T47D (cell line): ENCODE results near the gene SNCAIP.
"Not testable (repeated sequence)": the region's sequence is repeated elsewhere in the genome, so short reads cannot be mapped to it uniquely, and the experiment has no call there.

Source experiments
- DNase-seq, 2 experiments: peaks; one replicate each; pipeline versions ENCODE4 v3.0.0 to v3.0.0-alpha.2; 2011 to 2012; ENCODE audit warnings: low read depth in 1 of 2, low spot score in 1 of 2
- JUND ChIP-seq: IDR thresholded peaks from 2 replicates; pipeline ENCODE4 v1.6.1; 2012; ENCODE audit warnings: low read depth
- in situ Hi-C: cut with HindIII; loops from 2 replicates; pipeline ENCODE4 v1.10.0; 2016; ENCODE audit warnings: low sequenced_read_pairs, low pct_unique_long_range_greater_than_20kb

SNCAIP gene

DNA sequence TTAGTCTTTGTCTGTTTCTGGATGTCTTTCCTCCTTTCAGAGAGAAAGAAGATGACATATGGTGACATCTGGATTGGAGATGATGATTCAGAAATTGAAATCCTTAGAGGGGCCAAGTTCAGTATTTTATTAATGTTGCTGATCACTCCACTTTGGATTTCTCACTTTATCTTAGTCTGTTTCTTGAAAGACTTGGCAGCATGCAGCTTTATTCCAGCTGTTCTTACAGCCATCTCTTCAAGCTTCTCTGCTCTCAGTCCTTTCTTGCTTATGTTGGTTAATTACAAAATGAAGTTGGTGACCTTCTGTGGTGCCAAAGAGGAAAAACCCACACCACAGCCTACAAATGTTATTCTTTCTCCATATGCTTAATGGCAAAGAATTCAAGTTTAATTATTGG, 62.1 kb downstream of the SNCAIP start:
- DNase-seq = no peak
- in situ Hi-C loops = no loop called here
- no peak for TF ChIP-seq JUND

- no peak for TF ChIP-seq JUND
- no peak for DNase-seq
- in situ Hi-C loops = no loop called here
These were observed 63.8 kb downstream of the SNCAIP start for GRCh38 chr5:122375801-122376200.

GRCh38 chr5:122376250-122376649, 64.2 kb downstream of the SNCAIP start:
- in situ Hi-C loops = no loop called here

DNA sequence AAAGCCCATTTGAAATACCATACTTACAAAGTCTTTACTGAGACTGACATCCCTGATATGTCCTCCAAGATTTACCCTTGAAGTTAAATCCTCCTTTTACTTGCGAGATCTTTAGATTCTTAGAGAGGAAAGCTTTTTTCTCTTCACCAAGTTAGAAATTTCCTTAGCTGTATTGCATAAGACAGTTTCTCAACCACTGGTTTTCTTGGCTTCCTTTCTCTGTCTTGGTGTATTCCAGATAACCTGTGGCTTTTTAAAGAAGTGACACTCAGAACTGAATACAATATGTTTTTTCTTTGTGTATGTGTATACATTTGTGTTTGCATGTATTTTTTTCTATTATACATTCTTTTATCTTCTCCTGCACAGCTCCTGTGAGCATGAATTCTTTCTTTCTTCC, 65.0 kb downstream of the SNCAIP start:
- no peak for TF ChIP-seq JUND
- in situ Hi-C loops = no loop called here
- no peak for DNase-seq

More at GRCh38 chr5:122376250-122376649, 64.2 kb downstream of the SNCAIP start:
- TF ChIP-seq JUND = no peak
- no peak for DNase-seq

- DNase-seq, in situ Hi-C loops: not testable (repeated sequence)
These were observed 70.9 kb downstream of the SNCAIP start for GRCh38 chr5:122382938-122383337.

DNA sequence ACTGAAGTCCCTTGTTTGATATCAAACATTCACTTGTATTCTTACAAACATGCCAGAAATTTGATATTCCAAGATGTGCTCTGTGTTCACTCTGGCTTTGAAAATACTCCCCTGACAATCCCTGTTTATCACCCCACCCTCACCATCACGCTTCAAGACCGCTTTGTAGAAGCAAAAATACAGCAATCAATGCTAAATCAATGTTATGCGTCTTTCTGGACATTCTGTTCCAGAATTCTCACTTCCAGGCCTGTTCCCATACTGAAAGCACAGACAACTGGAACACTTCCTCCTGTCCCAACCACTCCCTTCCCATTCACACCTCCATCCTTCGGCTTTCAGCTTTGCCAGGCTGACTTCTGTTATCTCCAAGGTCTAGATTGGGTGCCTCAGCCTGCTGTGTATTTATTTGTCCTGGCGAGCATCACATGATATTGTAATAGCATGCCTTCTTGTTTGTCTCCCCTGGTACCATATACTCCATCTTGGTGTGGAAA, 72.8 kb downstream of the SNCAIP start:
- in situ Hi-C loops = no loop called here
- no peak for TF ChIP-seq JUND
- no peak for DNase-seq

DNA sequence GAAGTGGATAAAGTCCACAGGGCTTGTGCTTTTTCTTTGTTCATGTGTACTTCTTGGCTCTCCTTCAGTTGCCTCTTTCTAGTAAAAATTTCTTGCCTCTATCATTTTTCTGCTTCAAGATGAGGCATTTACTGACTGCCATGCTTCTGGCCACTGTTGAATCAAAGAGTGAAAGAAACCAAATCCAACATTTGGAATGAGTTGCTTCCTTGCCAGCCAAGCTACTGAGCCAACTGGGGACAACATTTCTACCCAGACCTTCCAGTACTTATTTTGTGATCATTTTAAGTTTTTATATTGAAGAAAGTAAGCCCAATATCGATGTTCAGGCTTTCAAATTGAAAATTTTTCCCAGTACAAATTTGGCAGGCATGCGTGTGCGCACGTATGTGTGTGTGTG, 73.2 kb downstream of the SNCAIP start:
- no peak for TF ChIP-seq JUND
- in situ Hi-C loops = no loop called here
- no peak for DNase-seq

DNA sequence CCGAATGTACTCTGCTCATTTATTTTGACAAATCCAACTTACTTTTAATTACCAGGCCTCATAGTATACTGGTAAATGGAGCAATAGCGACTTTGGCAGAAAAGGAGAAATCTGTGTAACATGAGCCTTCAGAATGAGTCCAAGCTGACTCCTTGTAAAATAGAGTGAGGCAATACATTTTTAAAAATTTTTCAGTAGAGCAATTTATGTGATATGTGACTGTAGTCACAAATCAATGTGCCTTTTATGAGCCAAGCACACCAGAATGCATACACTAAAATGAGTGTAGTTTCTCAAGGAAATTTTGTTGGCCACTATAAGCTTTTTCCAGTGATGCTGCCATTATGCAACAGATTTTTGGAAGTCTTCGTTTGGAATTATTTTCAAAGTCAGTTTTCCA, 73.8 kb downstream of the SNCAIP start:
- no peak for DNase-seq
- no peak for TF ChIP-seq JUND
- in situ Hi-C loops = no loop called here

DNA sequence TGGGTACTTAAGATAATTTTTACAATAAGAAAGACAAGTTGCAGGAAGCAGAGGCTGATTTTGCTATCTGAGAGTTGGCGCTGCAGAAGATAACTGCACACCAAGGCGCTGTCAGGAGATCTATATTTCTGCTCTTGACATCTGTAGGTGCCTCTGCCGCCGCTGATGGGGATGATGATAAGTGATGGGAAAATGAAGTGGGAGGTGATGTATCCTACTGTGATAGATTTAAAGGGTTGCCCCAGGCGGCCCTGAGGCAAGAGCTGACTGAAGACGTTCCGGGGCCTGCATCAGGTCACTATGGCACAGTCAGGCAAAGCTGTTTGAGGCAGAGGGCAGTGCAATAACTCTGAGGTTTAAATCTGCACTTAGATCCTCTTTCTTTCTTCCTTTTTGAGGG, 78.1 kb downstream of the SNCAIP start:
- no peak for TF ChIP-seq JUND
- in situ Hi-C loops = no loop called here
- DNase-seq = no peak

- TF ChIP-seq JUND = no peak
These were observed 78.7 kb downstream of the SNCAIP start for GRCh38 chr5:122390694-122391093.

DNA sequence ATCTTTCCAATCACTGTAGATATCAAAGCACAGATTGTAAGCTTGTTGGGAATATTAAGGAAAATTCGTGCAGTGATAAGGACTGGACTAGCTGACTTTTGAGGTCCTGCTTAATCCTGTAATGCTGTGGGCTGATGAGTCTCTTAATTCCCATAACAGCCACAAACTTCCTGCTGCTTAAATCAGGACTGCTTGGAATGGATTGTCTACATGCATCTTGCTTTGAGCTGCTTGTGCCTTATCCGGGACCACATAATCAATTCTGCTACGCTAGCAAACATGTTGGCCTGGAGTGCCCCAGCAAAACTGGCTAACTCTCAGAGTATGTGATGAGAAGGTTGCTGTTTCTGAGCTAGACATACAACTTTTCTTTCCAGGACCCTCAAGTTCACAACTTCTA, 79.6 kb downstream of the SNCAIP start:
- no peak for TF ChIP-seq JUND
- in situ Hi-C loops = no loop called here
- DNase-seq = no peak

More at GRCh38 chr5:122390694-122391093, 78.7 kb downstream of the SNCAIP start:
- in situ Hi-C loops = no loop called here
- no peak for DNase-seq

DNA sequence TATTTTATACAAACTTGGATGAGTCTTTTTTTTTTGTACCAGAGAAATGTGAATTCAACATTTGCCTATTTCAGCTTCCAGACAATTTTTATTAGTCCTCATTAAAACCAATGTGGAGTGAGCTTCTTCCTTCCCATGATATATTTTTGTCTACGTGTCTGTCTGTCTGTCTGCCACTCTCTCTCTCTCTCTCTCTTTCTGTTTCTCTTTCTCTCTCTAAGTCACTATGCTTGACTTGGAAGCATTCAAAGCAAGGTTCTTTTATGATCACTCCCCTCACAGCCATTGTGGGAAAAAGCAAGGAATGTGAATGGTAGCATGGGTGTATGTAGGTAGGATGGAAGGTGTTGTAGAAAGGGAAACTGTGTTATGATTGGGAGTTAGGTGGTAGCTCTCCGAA, 80.2 kb downstream of the SNCAIP start:
- no peak for TF ChIP-seq JUND
- DNase-seq = no peak
- in situ Hi-C loops = no loop called here

DNA sequence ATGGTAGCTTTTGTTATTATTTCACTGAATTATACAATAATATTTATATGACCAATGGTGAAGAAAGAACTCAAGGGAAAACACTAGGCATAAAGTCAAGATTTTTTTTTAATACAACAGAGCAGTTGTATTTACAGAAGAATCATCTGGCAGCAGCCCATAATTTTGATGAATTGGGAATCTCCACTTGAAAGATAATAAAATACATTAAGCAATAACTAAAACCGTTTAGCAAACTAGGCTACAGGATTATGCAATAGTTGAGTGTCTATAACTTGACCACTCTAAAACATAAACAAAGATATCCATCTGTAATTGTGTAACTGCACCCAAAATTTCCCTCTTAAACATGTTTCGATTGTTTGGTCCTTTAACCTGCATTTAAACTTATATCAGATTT, 80.8 kb downstream of the SNCAIP start:
- TF ChIP-seq JUND = no peak
- in situ Hi-C loops = no loop called here
- no peak for DNase-seq

- no peak for TF ChIP-seq JUND
- no peak for DNase-seq
- in situ Hi-C loops = no loop called here
These were observed 82.4 kb downstream of the SNCAIP start for GRCh38 chr5:122394284-122394930.
